ENCODE measurements around the gene JPT2. TPM values are rescaled to one million over a fixed set of nuclear protein-coding genes. Genes with fewer than 3 reads are reported as not detected.

The JPT2 gene
- total and polyA plus RNA-seq, 8 donors, result 64.8 to 79.5 (median 72.3) TPM

DNA sequence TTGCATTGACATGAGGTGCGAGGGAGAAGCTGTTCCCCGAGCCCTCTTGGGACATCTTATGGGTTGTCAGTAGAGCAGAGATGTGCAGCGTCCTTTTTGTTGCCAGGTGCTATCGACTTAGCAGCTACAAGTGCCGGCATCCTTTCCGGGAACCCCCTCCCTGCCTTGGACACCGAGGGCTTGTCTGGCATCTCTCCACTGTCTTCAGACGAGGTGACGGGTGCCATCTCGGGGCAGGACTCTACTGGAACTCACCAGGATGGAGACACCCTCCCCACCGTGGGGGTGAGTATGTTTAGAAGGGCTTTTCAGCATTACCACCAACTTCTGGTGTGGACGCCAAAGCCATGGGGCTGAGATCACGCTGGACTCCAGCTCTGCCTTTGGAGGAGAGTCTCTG is 11.8 kb upstream of the JPT2 start:
- Histone ChIP-seq H3K4me3 (no peak overlapping the region), H3K36me3 (peaks cover 0 to 99% of the 10 kb centered on the region in 2 donors), H3K4me1 (no peaks in the 10 kb centered on the region), H3K27ac (no peak overlapping the region), H3K9me3 (no peaks in the 10 kb centered on the region), H3K27me3 (no peaks in the 10 kb centered on the region)
- DNase-seq (peak in 1 of 4 donors; percentile 40), ATAC-seq (no peak)
- TF ChIP-seq, protein P1, sequence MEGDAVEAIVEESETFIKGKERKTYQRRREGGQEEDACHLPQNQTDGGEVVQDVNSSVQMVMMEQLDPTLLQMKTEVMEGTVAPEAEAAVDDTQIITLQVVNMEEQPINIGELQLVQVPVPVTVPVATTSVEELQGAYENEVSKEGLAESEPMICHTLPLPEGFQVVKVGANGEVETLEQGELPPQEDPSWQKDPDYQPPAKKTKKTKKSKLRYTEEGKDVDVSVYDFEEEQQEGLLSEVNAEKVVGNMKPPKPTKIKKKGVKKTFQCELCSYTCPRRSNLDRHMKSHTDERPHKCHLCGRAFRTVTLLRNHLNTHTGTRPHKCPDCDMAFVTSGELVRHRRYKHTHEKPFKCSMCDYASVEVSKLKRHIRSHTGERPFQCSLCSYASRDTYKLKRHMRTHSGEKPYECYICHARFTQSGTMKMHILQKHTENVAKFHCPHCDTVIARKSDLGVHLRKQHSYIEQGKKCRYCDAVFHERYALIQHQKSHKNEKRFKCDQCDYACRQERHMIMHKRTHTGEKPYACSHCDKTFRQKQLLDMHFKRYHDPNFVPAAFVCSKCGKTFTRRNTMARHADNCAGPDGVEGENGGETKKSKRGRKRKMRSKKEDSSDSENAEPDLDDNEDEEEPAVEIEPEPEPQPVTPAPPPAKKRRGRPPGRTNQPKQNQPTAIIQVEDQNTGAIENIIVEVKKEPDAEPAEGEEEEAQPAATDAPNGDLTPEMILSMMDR (IDR thresholded peaks at IDR 0.05), result no peak
- intact Hi-C loops (cut with DNase I), result no loop called here

DNA sequence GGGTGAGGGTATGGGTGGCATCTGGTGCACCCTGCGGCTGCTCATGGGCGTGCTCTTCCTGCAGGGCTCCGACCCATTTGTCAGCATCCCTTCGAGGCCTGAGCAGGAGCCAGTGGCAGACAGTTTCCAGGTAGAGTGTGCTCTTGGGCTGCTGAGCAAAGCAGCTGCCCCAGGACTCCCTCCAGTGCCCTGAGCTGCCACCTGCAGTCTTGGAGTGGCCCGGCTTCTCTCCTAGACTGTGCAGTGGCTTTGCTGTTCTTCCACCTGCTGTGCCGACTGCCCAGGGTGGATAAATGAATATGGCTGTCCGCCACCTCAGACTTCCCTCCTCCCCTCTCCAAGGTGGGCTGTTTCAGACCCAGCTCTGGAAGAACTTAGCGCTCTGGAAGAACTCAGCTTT is 10.8 kb upstream of the JPT2 start:
- TF ChIP-seq, protein P1 (IDR thresholded peaks at IDR 0.05), result no peak
- Histone ChIP-seq H3K9me3 (no peaks in the 10 kb centered on the region), H3K4me1 (no peaks in the 10 kb centered on the region), H3K36me3 (peaks cover 0 to 100% of the 10 kb centered on the region in 2 donors), H3K27ac (no peak overlapping the region), H3K4me3 (no peak overlapping the region), H3K27me3 (no peaks in the 10 kb centered on the region)
- intact Hi-C loops (cut with DNase I), result no loop called here
- peak in 1 of 4 donors; percentile 10 for DNase-seq
- no peak for ATAC-seq

DNA sequence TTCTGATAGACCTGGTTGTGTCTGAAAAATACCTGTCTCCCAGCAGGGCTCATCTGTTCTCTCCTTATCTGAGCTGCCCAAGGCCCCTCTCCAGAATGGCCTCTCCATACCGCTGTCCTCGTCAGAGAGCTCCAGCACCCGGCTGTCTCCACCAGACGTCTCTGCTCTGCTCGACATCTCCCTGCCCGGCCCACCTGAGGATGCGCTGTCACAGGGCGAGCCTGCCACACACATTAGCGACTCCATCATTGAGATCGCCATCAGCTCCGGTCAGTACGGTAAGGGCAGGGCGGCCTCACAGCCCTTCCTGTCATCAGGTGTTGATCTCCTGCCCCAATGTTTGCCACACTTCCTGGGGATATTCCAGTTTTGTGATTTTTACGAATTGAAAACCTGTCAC is 10.2 kb upstream of the JPT2 start:
- no peak for ATAC-seq
- H3K36me3 ChIP-seq, result peaks cover 0 to 100% of the 10 kb centered on the region in 2 donors
- intact Hi-C loops (cut with DNase I), result no loop called here

DNA sequence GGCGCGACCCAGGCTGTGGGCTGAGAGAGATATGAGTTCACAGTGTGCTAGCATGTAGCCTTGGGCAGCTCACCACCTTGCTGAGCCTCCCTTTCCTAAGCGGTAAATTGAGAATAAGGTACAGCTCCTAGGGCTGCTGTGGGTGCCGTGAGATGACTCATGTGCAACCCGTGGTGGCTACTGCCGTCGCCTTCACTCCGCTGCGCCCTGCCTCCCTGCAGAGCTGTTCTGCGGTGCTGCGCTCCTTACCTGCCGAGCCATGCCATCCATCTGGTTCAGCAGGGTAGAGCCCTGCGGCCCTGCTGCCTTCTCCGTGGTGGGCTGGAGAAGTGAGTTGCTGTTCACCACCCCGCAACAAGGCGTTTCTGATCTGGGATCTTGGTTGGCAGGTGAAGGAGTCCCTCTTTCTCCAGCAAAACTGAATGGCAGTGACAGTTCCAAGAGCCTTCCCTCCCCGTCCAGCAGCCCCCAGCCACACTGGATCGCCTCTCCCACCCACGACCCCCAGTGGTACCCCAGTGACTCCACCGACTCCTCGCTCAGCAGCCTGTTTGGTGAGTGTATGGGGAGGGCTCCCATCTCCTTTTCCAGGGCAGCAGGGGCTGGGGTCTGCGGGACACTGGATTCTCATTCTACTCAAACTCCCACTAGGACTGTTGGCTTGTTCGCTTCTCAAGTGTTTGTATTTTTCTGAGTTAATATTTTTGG is 9.3 kb upstream of the JPT2 start:
- DNase-seq, result peak in 1 of 4 donors; percentile 41
- intact Hi-C loops (cut with DNase I), result no loop called here
- Histone ChIP-seq H3K9me3 (no peaks in the 10 kb centered on the region), H3K4me1 (no peaks in the 10 kb centered on the region), H3K36me3 (peaks cover 0 to 97% of the 10 kb centered on the region in 2 donors), H3K27ac (no peak overlapping the region), H3K4me3 (no peak overlapping the region), H3K27me3 (no peaks in the 10 kb centered on the region)
- TF ChIP-seq, protein P1 (IDR thresholded peaks at IDR 0.05), result no peak
- no peak for ATAC-seq

More for the DNA sequence above, 10.2 kb upstream of the JPT2 start:
- TF ChIP-seq, protein P1 (IDR thresholded peaks at IDR 0.05), result no peak
- Histone ChIP-seq H3K27ac (no peak overlapping the region), H3K4me1 (no peaks in the 10 kb centered on the region), H3K4me3 (no peak overlapping the region), H3K27me3 (no peaks in the 10 kb centered on the region), H3K9me3 (no peaks in the 10 kb centered on the region)
- peak in 1 of 4 donors; percentile 53 for DNase-seq

DNA sequence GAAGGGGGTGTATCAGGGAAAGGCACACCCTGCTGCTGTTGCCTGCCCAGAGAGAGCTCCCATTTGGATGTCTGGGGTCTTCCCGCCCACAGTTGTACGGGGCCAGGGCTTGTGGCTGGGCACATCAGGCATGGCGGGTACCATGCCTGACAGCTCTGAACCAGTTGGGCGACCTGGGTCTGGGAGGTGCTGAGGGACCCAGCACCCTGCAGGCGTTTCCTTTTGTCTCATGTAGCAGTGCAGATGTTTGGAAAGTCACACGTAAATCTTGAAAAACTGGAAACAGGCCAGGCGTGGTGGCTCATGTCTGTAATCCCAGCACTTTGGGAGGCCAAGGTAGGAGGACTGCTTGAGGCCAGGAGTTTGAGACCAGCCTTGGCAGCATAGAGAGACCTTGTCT is 8.4 kb upstream of the JPT2 start:
- intact Hi-C loops (cut with DNase I), result no loop called here
- Histone ChIP-seq H3K27me3 (no peaks in the 10 kb centered on the region), H3K36me3 (peaks cover 0 to 97% of the 10 kb centered on the region in 2 donors), H3K4me3 (no peak overlapping the region), H3K9me3 (no peaks in the 10 kb centered on the region), H3K27ac (no peak overlapping the region), H3K4me1 (no peaks in the 10 kb centered on the region)
- ATAC-seq (no peak), DNase-seq (peak in 1 of 4 donors; percentile 43)
- TF ChIP-seq, protein P1 (IDR thresholded peaks at IDR 0.05), result no peak

Measured in left lung (tissue), 10 donors.